NCI-H2196 (cell line): ENCODE data around the gene ATRNL1.

Experiments
- DNase-seq: peaks from one replicate; lab custom pipeline; 2025; ENCODE audit not compliant: unreplicated experiment; lab: John Stamatoyannopoulos, UW

ATRNL1 gene

GRCh38 chr10:115093286-115093775 is at the start of gene ATRNL1:
TSS of gene ATRNL1 (plus strand) at chr10:115093365. CDS start at chr10:115093751, 386 bp downstream.
- no peak for DNase-seq

- DNase-seq, result no peak
Observed at GRCh38 chr10:115043719-115044118, 49.4 kb upstream of the ATRNL1 start.

- no peak for DNase-seq
Observed at GRCh38 chr10:115044891-115045290, 48.3 kb upstream of the ATRNL1 start.

- no peak for DNase-seq
Observed at GRCh38 chr10:115045499-115045898, 47.7 kb upstream of the ATRNL1 start.

- no peak for DNase-seq
Observed at GRCh38 chr10:115046686-115047236, 46.4 kb upstream of the ATRNL1 start.

GRCh38 chr10:115047705-115048104 is 45.5 kb upstream of the ATRNL1 start:
- DNase-seq, result no peak

- no peak for DNase-seq
Observed at GRCh38 chr10:115049318-115049717, 43.8 kb upstream of the ATRNL1 start.

GRCh38 chr10:115049960-115050359 is 43.2 kb upstream of the ATRNL1 start:
- no peak for DNase-seq

- DNase-seq, result no peak
Observed at GRCh38 chr10:115050375-115051010, 42.7 kb upstream of the ATRNL1 start.

GRCh38 chr10:115051216-115051615 is 41.9 kb upstream of the ATRNL1 start:
- no peak for DNase-seq

GRCh38 chr10:115052226-115052625 is 40.9 kb upstream of the ATRNL1 start:
- no peak for DNase-seq

- DNase-seq, result no peak
Observed at GRCh38 chr10:115052728-115053127, 40.4 kb upstream of the ATRNL1 start.

- no peak for DNase-seq
Observed at GRCh38 chr10:115056186-115056585, 37.0 kb upstream of the ATRNL1 start.

GRCh38 chr10:115059301-115059898 is 33.8 kb upstream of the ATRNL1 start:
- DNase-seq, result no peak

GRCh38 chr10:115063701-115064658 is 29.2 kb upstream of the ATRNL1 start:
- no peak for DNase-seq

- no peak for DNase-seq
Observed at GRCh38 chr10:115065801-115066200, 27.4 kb upstream of the ATRNL1 start.

- DNase-seq, result no peak
Observed at GRCh38 chr10:115066528-115066927, 26.6 kb upstream of the ATRNL1 start.

- DNase-seq, result no peak
Observed at GRCh38 chr10:115073796-115074195, 19.4 kb upstream of the ATRNL1 start.

- no peak for DNase-seq
Observed at GRCh38 chr10:115082506-115082905, 10.7 kb upstream of the ATRNL1 start.

- no peak for DNase-seq
Observed at GRCh38 chr10:115084277-115084850, 8.8 kb upstream of the ATRNL1 start.

GRCh38 chr10:115091161-115091560 is 2.0 kb upstream of the ATRNL1 start:
- no peak for DNase-seq
